D341Med (cell line): ENCODE results near the gene KANK3.
"Not testable (repeated sequence)": the region's sequence is repeated elsewhere in the genome, so short reads cannot be mapped to it uniquely, and the experiment has no call there.

ENCODE experiments used
- DNase-seq: peaks from one replicate; pipeline ENCODE4 v3.0.0; 2012; ENCODE audit warnings: low spot score

KANK3 gene

DNA sequence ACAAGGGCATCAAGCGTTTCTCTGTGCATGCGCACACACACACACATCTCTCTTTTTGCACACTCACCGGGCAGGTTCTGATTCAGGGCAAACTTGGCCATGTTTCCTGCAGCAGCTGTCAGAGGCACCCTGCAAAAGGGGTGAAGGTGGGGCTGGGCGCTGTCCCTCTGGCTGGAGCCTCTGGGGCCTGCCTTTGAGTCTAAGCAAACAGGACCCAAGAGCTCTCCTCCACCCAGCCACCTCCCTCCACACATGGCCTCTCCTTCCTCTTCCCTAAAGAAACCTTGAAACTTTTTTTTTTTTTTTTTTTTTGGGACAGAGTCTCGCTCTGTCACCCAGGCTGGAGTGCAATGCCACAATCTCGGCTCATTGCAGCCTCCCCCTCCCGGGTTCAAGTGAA is 5.3 kb downstream of the KANK3 start:
- no peak for DNase-seq

- DNase-seq, result no peak
Observed at GRCh38 chr19:8336660-8337059, 6.4 kb downstream of the KANK3 start.

- no peak for DNase-seq
Observed at GRCh38 chr19:8336072-8336569, 6.9 kb downstream of the KANK3 start.

- peak; percentile 58 for DNase-seq
Observed at GRCh38 chr19:8335343-8336071, 7.6 kb downstream of the KANK3 start.

GRCh38 chr19:8334458-8335342 is 8.4 kb downstream of the KANK3 start:
- peak; percentile 92 for DNase-seq

DNA sequence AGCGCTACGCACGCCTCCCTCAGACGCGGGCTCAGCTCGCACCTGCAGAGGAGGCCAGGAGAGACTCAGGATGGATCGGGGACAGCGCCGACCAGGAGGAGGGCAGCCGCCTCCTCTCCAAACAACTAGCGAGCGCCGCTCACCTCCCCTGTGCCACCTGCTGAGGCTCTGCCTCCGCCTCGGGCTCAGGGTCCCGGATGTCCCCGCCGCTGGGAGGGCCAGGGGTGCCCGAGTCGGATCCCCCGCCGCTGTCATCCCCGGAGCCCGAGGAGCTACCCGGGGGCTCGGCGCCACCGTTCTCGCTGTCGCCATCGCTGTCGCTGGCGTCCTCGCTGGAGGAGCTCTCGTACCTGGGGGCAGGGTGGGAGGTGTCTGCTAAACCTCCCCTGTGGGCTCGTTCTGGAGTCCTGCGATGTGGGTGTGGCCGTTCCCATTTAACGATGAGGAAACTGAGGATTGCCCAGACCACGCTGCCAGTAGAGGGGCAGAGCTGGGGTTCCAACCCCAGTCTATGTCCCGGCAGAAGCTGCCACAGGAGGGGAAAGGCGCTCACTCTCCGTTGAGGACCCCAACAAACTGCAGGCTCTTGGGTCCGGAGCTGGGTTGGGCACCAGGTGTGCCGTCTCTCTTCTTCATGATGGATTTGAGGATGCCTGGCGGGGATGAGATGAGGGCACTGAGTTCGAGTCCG is 9.2 kb downstream of the KANK3 start:
- DNase-seq, result peak; percentile 54

GRCh38 chr19:8332976-8333766 is 9.9 kb downstream of the KANK3 start:
- DNase-seq, result no peak

GRCh38 chr19:8331263-8331845 is 11.7 kb downstream of the KANK3 start:
- no peak for DNase-seq

- DNase-seq, result no peak
Observed at GRCh38 chr19:8329996-8330395, 13.1 kb downstream of the KANK3 start.

DNA sequence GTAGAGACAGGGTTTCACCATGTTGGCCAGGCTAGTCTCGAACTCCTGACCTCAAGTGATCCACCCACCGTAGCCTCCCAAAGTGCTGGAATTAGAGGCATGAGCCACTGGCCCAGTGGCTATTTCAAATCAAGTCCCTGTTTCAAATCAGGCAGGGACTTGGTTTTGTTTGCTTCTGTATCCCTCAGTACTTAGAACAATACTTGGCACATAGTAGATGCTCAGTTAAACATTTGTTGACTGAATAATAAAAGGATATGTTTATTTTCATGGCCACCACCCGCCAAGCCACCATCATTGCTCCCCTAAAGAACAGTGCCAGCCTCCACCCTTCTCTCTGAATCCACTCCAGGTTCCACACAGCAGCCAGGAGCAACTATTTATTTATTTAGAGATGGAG is 17.6 kb downstream of the KANK3 start:
- no peak for DNase-seq

DNA sequence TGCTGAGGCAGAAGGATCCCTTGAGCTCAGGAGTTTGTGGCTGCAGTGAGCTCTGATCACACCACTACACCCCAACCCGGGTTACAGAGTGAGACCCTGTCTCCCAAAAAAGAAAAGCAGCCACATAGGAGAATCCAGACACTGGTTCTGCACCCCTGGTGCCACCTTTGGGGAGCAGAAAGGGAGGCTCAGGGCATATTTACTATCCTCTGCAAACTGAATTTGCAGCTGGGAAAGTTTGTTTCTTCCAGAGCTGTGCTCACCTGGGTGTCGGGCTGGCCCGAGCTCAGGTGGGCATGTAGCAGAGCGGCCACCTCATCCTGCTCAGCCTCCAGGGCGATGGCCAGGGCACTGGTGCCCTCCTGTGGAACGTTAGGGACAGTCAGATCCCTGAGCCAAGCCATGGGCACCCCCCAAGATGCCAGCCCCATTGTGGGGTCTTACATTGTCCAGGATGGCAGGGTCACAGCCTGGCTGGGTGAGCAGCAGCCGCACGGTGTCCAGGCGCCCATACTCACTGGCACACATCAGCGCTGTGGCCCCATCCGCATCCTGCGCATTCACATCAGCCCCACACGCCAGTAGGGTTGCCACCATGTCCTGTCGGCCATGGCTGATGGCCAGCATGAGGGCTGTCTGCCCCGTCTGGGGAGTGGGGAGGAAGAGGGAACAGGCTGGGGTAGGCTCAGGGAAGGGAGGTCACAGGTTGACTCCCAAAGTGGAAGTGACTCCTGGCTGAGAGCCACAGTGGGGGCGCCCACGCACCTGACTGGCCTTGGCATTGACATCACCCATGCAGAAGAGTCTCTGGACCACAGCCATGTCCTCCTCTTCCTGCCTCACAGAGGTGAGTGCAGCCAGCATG is 18.6 kb downstream of the KANK3 start:
- DNase-seq, result no peak

DNA sequence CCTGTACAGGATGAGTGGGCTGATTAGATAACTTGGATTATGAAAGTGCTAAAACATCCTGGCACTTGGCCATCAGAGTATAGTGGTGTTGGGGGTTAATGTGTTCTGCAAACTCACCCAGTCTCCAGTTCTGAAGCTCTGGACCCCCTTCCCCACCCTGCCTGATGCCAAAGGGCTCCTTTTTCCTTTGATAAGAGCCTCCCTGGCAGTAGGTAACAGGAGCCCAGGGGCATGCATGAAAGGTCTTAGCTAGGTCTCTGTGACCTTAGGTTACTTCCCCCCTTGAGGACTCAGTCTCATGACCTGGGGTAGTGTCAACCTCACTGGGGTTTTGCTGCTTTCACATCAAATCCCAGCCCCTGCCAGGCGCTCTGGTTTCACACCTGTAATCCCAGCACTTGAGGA is 19.3 kb downstream of the KANK3 start:
- DNase-seq, result no peak

GRCh38 chr19:8322638-8322997 is 20.4 kb downstream of the KANK3 start:
- no peak for DNase-seq

GRCh38 chr19:8321986-8322637 is 20.9 kb downstream of the KANK3 start:
- no peak for DNase-seq

DNA sequence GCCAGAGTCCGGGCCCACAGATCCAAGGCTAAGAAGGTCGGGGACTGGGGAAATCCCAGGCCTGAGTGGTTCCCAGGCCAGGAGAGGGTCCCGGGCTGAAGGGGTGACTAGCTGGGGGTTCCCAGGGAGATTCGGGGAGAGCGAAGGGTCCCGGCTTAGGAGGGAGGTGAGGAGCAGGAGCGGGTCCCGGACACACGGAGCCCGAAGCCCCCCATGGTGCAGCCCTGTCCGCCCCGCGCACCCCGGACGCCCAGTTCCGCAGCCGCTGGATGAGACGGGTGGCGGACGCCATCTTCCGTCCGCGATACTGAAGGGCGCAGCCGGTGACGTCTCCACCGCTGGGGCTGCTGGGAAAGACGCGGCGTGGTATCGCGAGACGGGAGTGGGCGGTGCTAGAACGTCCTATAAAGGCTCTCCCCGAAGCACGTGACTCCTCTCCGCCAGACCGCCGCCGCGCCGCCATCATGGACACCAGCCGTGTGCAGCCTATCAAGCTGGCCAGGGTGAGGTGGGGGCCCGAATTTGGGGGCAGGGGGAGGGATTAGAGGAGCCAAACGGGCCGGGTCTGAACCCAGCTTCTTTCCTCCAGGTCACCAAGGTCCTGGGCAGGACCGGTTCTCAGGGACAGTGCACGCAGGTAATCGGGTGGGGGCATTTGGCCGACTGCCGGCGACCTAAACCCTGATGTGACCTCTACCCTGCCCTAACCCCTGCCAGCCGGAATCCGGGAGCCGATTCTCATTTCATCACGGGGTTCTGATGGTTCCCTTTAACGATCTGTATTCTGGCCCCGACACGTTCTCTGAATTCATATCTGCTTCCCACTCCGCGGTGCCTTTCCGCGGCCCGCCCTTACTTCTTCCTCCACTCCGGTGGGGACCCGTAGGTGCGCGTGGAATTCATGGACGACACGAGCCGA is 21.7 kb downstream of the KANK3 start, which contains the start of the genes NDUFA7 and RPS28:
Gene NDUFA7 (minus strand): TSS at position 309 of the 919 bp plus-strand sequence. CDS start 17 bp downstream, at position 292.
Gene RPS28 (plus strand): TSS at position 430 of the 919 bp plus-strand sequence. CDS start 35 bp downstream, at position 465.
- DNase-seq, result peak; percentile 97

DNA sequence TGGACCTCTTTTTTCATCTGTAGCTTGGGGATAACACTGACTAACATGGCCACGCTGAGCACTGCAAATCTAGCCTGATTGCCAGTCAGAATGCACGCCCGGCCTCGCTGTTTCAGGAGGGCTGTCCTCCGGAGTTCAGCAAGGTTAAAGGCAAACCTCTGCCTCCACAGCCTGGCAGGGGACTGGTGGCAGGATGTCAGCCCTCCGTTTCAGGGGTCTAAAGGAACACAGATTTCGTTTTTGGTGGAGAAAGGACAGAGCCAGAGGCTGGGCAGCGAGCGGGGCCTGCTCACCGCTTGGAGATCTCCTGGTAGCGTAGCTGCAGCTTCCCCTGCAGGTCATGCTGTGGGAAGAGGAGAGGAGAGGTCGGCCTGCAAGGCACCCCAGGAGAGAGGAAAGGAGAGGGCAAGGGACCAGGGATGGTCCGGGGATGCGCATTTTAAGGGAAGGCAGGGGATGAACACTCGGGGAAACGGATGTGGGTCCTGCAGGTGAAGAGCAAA is 22.4 kb downstream of the KANK3 start:
- DNase-seq, result no peak

DNA sequence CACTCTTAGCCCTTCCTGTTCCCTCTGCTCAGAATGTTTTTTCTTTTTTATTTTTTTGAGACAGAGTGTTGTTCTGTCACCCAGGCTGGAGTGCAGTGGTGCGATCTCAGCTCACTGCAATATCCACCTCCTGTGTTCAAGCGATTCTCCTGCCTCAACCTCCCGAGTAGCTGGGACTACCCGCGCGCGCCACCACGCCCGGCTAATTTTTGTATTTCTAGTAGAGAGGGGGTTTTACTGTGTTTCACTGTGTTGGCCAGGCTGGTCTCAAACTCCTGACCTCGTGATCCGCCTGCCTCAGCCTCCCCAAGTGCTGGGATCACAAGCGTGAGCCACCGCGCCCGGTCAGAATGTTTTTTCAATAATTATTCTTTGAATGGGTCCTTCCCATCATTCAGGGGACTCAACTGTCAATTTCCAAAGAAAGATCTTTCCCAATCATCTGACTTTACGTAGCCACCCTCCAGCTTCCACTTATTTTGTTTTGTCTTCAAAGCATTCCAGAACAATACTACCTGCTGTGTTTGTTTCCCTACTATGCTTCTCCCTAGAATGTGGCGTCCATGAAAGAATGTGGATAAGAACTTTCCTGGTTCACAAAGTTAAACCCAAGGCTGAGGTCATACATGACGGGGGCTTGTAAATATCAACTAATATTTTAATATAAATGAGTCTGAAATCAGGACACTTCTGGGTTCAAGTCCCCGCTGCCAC is 23.1 kb downstream of the KANK3 start:
- no peak for DNase-seq

GRCh38 chr19:8318835-8319234 is 24.2 kb downstream of the KANK3 start:
- DNase-seq, result not testable (repeated sequence)
